Fibroblast of lung (primary cell): ENCODE measurements around the gene NUDT15. TPM values are rescaled to one million over a fixed set of nuclear protein-coding genes. Genes with fewer than 3 reads are reported as not detected.

Experiments used
- DNase-seq, 2 donors: peaks; one replicate each; pipeline versions ENCODE4 v3.0.0 to v3.0.0-alpha.2; 2010; ENCODE audit warnings: low read depth in 2 of 2
- H2AFZ ChIP-seq: 2 replicates; pipeline ENCODE4 v1.5.1; 2012; ENCODE audit warnings: low read length, control low read depth, inconsistent platforms
- H3K27ac ChIP-seq: 2 replicates; pipeline ENCODE4 v1.5.1; 2011; ENCODE audit warnings: low read length, control low read depth; ENCODE audit not compliant: insufficient read depth
- H3K27me3 ChIP-seq: 2 replicates; pipeline ENCODE4 v1.5.1; 2011; ENCODE audit warnings: mild to moderate bottlenecking, low read length; ENCODE audit not compliant: control insufficient read depth, insufficient read depth
- H3K36me3 ChIP-seq: 2 replicates; pipeline ENCODE4 v1.5.1; 2011; ENCODE audit warnings: low read length; ENCODE audit not compliant: control insufficient read depth, insufficient read depth
- H3K4me1 ChIP-seq: 2 replicates; pipeline ENCODE4 v1.5.1; 2011; ENCODE audit warnings: low read length; ENCODE audit not compliant: control insufficient read depth, insufficient read depth; ENCODE audit errors: extremely low read depth
- H3K4me2 ChIP-seq: 2 replicates; pipeline ENCODE4 v1.5.1; 2011; ENCODE audit warnings: low read length, control low read depth; ENCODE audit not compliant: insufficient read depth; ENCODE audit errors: extremely low read depth
- H3K4me3 ChIP-seq, 4 experiments: fragments of 200-600 bp in 1 of 4; sonication (generic) in 1 of 4; replicated peaks in 1 of 4; 2 replicates each; pipeline ENCODE4 v1.5.1; 2011 to 2016; ENCODE audit warnings: low read length in 4 of 4, low read depth in 3 of 4, mild to moderate bottlenecking in 3 of 4, control low read depth in 2 of 4, inconsistent platforms in 1 of 4, mixed read lengths in 1 of 4; ENCODE audit not compliant: insufficient read depth in 1 of 4; ENCODE audit errors: control extremely low read depth in 1 of 4
- H3K79me2 ChIP-seq: 2 replicates; pipeline ENCODE4 v1.5.1; 2012; ENCODE audit warnings: mild to moderate bottlenecking, low read length, inconsistent platforms; ENCODE audit not compliant: control insufficient read depth, insufficient read depth
- H3K9ac ChIP-seq: 2 replicates; pipeline ENCODE4 v1.5.1; 2011; ENCODE audit warnings: mild to moderate bottlenecking, low read length, control low read depth; ENCODE audit not compliant: insufficient read depth
- H3K9me3 ChIP-seq: 2 replicates; pipeline ENCODE4 v1.5.1; 2012; ENCODE audit warnings: low read depth, low read length; ENCODE audit not compliant: control insufficient read depth, insufficient read depth
- H4K20me1 ChIP-seq: 2 replicates; pipeline ENCODE4 v1.5.1; 2011; ENCODE audit warnings: low read length; ENCODE audit not compliant: control insufficient read depth, insufficient read depth; ENCODE audit errors: extremely low read depth
- CTCF ChIP-seq, 2 donors: IDR thresholded peaks in 1 of 2; conservative IDR thresholded peaks in 1 of 2; 1 replicate in 1 of 2; 2 replicates in 1 of 2; pipeline ENCODE4 v1.5.1; 2011 to 2012; ENCODE audit warnings: low read length in 2 of 2, control low read depth in 1 of 2, inconsistent platforms in 1 of 2, low read depth in 1 of 2, mild to moderate bottlenecking in 1 of 2
- EZH2 ChIP-seq: IDR thresholded peaks from 2 replicates; pipeline ENCODE4 v1.5.1; 2012; ENCODE audit warnings: low read length, control low read depth, mild to moderate bottlenecking; ENCODE audit errors: missing control alignments
- polyA plus RNA-seq, 2 donors: library from polyadenylated mRNA; depleted of rRNA in 1 of 2; stranded (reverse) in 1 of 2; unstranded in 1 of 2; fragments of >200 nt; gene quantifications; 2 replicates each; pipeline ENCODE4 v1.2.1, GENCODE V29; 2011 to 2012; ENCODE audit warnings: missing spikeins in 1 of 2
- total RNA-seq: library from RNA; depleted of rRNA; stranded (reverse); fragments of >200 nt; gene quantifications from 2 replicates; pipeline ENCODE4 v1.2.1, GENCODE V29; 2014

The NUDT15 gene
- total and polyA plus RNA-seq, 2 donors (not counting 1 experiment from before 2014, with no cell fraction given) = 18.0 TPM

GRCh38 chr13:48072787-48073186, 35.3 kb downstream of the NUDT15 start:
- Histone ChIP-seq H3K79me2 (no peaks in the 10 kb centered on the region), H3K27me3 (no peaks in the 10 kb centered on the region), H2AFZ (no peak overlapping the region), H3K36me3 (peaks cover 11% of the 10 kb centered on the region), H3K4me2 (no peak overlapping the region), H3K4me3 (no peak overlapping the region), H3K9ac (no peak overlapping the region), H3K4me1 (no peaks in the 10 kb centered on the region), H3K9me3 (no peaks in the 10 kb centered on the region), H4K20me1 (no peaks in the 10 kb centered on the region), H3K27ac (no peak overlapping the region)
- TF ChIP-seq CTCF (conservative IDR thresholded peaks at IDR 0.05 in 1 of 2, IDR thresholded peaks at IDR 0.05 in 1 of 2; ENCODE audit: low read depth in 1 of 2, low read length in 2 of 2) (no peak), EZH2 (no peak)
- no peak for DNase-seq

- no peaks in the 10 kb centered on the region for H3K79me2 ChIP-seq
- no peak for DNase-seq
- H3K4me2 ChIP-seq = no peak overlapping the region
- H4K20me1 ChIP-seq = no peaks in the 10 kb centered on the region
- H3K27me3 ChIP-seq = no peaks in the 10 kb centered on the region
- H3K27ac ChIP-seq = no peak overlapping the region
- H3K36me3 ChIP-seq = peaks cover 14% of the 10 kb centered on the region
- H3K4me1 ChIP-seq = no peaks in the 10 kb centered on the region
- no peak overlapping the region for H3K9ac ChIP-seq
- no peaks in the 10 kb centered on the region for H3K9me3 ChIP-seq
- no peak overlapping the region for H2AFZ ChIP-seq
- no peak for TF ChIP-seq CTCF (conservative IDR thresholded peaks at IDR 0.05 in 1 of 2, IDR thresholded peaks at IDR 0.05 in 1 of 2; ENCODE audit: low read depth in 1 of 2, low read length in 2 of 2)
- no peak for TF ChIP-seq EZH2
- no peak overlapping the region for H3K4me3 ChIP-seq
These were observed 36.5 kb downstream of the NUDT15 start for GRCh38 chr13:48074006-48074405.

- H3K4me3 ChIP-seq = no peak overlapping the region
- peak in 1 of 2 donors; percentile 3 for DNase-seq
- no peaks in the 10 kb centered on the region for H3K27me3 ChIP-seq
- H2AFZ ChIP-seq = no peak overlapping the region
- H4K20me1 ChIP-seq = no peaks in the 10 kb centered on the region
- H3K9ac ChIP-seq = no peak overlapping the region
- TF ChIP-seq CTCF (conservative IDR thresholded peaks at IDR 0.05 in 1 of 2, IDR thresholded peaks at IDR 0.05 in 1 of 2; ENCODE audit: low read depth in 1 of 2, low read length in 2 of 2) = no peak
- no peak for TF ChIP-seq EZH2
- H3K4me1 ChIP-seq = no peaks in the 10 kb centered on the region
- peaks cover 14% of the 10 kb centered on the region for H3K36me3 ChIP-seq
- H3K9me3 ChIP-seq = no peaks in the 10 kb centered on the region
- H3K79me2 ChIP-seq = no peaks in the 10 kb centered on the region
- H3K27ac ChIP-seq = no peak overlapping the region
- H3K4me2 ChIP-seq = no peak overlapping the region
These were observed 40.7 kb downstream of the NUDT15 start for GRCh38 chr13:48078251-48078656.
